GM19351 (cell line): Measurements from ENCODE around the gene CTIF.

Experiments
- ATAC-seq: cut with Tn5 transposase; IDR thresholded peaks from one replicate; pipeline ENCODE4 v1.9.1; 2021; ENCODE audit warnings: mild to moderate bottlenecking, moderate library complexity; ENCODE audit not compliant: unreplicated experiment

Gene CTIF

GRCh38 chr18:48675912-48676311 is 137.1 kb downstream of the CTIF start:
- ATAC-seq: no peak

GRCh38 chr18:48676346-48676745 is 137.5 kb downstream of the CTIF start:
- ATAC-seq: no peak

- peak; percentile 43 for ATAC-seq
These were observed 138.0 kb downstream of the CTIF start for GRCh38 chr18:48676756-48677368.

- ATAC-seq: no peak
These were observed 139.6 kb downstream of the CTIF start for GRCh38 chr18:48678237-48679115.

- no peak for ATAC-seq
These were observed 140.4 kb downstream of the CTIF start for GRCh38 chr18:48679236-48679635.

GRCh38 chr18:48680339-48681250 is 141.8 kb downstream of the CTIF start:
- ATAC-seq: no peak

GRCh38 chr18:48682768-48683167 is 143.9 kb downstream of the CTIF start:
- no peak for ATAC-seq

GRCh38 chr18:48683197-48683596 is 144.4 kb downstream of the CTIF start:
- ATAC-seq: no peak

GRCh38 chr18:48683661-48684060 is 144.8 kb downstream of the CTIF start:
- ATAC-seq: no peak

GRCh38 chr18:48687346-48688042 is 148.7 kb downstream of the CTIF start:
- no peak for ATAC-seq

GRCh38 chr18:48688961-48689360 is 150.1 kb downstream of the CTIF start:
- ATAC-seq: no peak

- no peak for ATAC-seq
These were observed 150.7 kb downstream of the CTIF start for GRCh38 chr18:48689548-48689947.

GRCh38 chr18:48690494-48690893 is 151.7 kb downstream of the CTIF start:
- no peak for ATAC-seq

- ATAC-seq: no peak
These were observed 154.2 kb downstream of the CTIF start for GRCh38 chr18:48693006-48693405.

- ATAC-seq: no peak
These were observed 154.9 kb downstream of the CTIF start for GRCh38 chr18:48693625-48694262.

- ATAC-seq: no peak
These were observed 155.5 kb downstream of the CTIF start for GRCh38 chr18:48694295-48694694.

- ATAC-seq: no peak
These were observed 156.8 kb downstream of the CTIF start for GRCh38 chr18:48695671-48696070.

- ATAC-seq: no peak
These were observed 157.4 kb downstream of the CTIF start for GRCh38 chr18:48696218-48696617.

GRCh38 chr18:48697441-48697840 is 158.6 kb downstream of the CTIF start:
- no peak for ATAC-seq

- no peak for ATAC-seq
These were observed 159.9 kb downstream of the CTIF start for GRCh38 chr18:48698707-48699106.
